Measurements from ENCODE around the gene CLDND1. TPM values are rescaled to one million over a fixed set of nuclear protein-coding genes. Genes with fewer than 3 reads are reported as not detected.
"Not testable (repeated sequence)": the region's sequence is repeated elsewhere in the genome, so short reads cannot be mapped to it uniquely, and the experiment has no call there.

The CLDND1 gene
- 100 to 1,000 TPM; 146 to 207 (median 168) TPM for polyA plus RNA-seq (ENCODE audit: insufficient read length in 4 of 4)

- DNase-seq (ENCODE audit: low read depth in 4 of 4, low spot score in 3 of 4): peak; percentile 86 to 93 (median 92)
These were observed at the start of gene CLDND1 for GRCh38 chr3:98522544-98523281. TSS of gene CLDND1 (minus strand) at chr3:98522902. CDS start at chr3:98521424, 1,478 bp downstream.

DNA sequence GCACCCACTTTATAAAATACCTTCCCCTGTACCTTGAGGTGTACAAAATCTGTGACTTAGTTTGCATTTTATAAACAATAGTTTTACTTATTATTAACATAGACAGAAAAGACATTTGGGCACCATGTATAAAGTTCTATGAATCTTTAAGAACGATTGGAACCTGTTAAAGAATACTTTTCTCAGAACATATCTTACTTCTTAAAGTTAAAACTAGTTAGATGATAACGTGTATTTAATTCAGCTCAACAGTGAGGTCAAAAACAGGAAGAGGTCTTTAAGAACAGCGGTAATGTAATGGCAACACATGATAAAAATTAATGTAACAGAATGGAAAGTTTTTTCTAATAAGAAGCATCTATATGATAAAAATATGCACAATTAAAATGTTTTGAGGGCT lies 45.7 kb upstream of the CLDND1 start:
- no peak for DNase-seq (ENCODE audit: low read depth in 4 of 4, low spot score in 3 of 4)

DNA sequence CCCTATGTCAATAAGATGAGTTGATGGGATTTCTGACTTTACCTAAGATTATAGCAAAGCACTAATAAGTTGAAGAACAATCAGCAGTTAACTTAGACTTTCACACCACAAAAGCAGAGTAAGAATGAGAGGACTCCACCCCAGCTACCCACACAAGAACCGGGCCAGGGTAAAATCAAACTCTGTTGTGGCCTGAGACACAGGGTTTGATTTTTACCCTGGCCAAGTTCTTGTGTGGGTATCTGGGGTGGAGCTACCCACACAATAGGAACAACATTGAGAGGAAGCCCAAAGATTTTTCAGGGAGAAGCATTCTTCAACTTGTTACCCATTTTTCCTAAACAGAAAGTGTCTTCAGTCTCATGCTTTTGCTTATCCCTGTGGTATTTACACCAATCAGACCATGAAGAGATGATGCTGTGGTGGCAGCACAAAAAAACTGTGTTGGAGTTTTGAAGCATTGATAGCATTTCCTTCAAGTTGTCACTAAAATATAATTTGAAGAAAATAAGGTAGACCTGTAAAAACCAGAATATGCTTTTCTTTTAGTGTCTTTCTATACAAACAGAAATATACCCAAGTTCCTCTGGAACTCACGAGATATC lies 45.1 kb upstream of the CLDND1 start:
- DNase-seq (ENCODE audit: low read depth in 4 of 4, low spot score in 3 of 4): no peak

DNA sequence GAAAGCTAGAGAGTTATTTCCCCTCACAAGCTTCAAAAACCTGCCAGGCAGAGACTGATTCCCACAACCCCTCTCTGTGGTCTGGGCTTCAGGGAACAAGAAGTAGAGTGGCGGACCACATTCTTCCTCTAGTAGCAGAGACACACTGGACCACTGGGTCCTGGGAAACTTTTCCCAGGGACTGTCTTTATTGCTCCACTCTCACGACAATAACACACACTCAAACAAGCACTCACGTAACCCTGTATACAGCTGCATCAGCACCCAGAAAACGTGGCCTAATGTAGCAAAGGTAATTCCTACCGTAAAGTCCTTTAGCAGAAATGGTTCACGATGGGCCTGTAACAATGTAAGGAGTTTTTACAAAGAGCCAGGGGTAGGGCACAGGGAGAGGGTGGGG lies 43.1 kb upstream of the CLDND1 start:
- no peak for DNase-seq (ENCODE audit: low read depth in 4 of 4, low spot score in 3 of 4)

- no peak for DNase-seq (ENCODE audit: low read depth in 4 of 4, low spot score in 3 of 4)
These were observed 42.5 kb upstream of the CLDND1 start for GRCh38 chr3:98565237-98565643.

DNA sequence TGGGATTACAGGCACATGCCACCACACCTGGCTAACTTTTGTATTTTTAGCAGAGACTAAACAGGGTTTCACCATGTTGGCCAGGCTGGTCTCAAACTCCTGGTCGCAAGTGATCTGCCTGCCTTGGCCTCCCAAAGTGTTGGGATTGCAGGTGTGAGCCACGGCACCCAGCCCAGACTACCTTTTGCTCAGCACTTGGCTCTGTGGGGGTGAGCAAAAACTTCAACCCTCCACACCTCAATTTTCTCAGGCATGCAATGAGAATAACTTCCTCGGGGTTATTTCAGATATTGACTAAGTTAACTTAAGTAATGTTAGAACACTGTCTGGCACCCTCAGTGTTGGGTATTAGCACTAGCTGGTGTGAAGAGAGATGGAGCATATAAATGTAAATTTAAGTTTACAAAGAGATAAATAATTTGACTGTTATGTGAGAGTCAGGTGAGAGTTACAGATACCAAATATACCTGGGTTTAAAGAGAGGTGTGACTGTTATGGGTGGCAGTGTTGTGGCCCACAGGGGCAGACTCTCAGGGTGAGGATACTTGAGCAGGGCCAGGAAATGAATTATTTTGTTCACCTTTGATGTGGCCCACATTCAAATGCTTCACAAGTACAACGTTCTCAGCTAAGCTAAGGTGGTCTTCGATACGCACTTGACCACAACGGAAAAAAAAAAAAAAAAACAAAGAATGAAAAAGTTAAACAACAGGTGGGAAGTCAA lies 41.7 kb upstream of the CLDND1 start:
- DNase-seq (ENCODE audit: low read depth in 4 of 4, low spot score in 3 of 4): no peak

DNA sequence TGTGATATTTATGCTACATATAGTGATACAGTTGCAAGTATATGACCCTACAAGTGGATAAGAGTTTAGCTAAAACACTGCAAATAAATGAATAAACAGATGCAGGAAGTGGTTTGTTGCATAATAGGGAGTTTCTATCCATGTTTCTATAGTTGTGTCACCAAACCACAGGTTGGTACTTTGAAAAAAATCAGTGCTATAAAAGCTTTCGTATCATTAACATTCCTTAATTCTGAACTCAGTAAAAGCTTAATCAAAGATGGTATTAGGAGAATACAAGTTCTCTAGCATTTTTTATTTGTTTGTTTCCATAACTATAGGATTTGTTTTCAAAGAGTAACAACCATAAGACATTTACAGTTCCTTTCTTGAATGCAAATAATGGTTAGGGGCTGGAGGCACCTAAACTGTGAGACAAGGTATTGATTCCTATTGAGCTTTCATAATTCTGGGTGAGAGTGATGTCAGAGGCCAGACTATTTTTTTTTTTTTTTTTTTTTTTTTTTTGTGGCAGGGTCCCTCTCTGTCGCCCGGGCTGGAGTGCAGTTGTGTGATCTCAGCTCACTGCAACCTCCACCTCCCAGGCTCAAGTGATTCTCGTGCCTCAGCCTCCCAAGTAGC lies 41.1 kb upstream of the CLDND1 start:
- DNase-seq (ENCODE audit: low read depth in 4 of 4, low spot score in 3 of 4): no peak

GRCh38 chr3:98561727-98562521 lies 39.2 kb upstream of the CLDND1 start:
- no peak for DNase-seq (ENCODE audit: low read depth in 4 of 4, low spot score in 3 of 4)

- DNase-seq (ENCODE audit: low read depth in 4 of 4, low spot score in 3 of 4): no peak
These were observed 38.2 kb upstream of the CLDND1 start for GRCh38 chr3:98560911-98561310.

GRCh38 chr3:98559769-98560168 lies 37.1 kb upstream of the CLDND1 start:
- DNase-seq (ENCODE audit: low read depth in 4 of 4, low spot score in 3 of 4): not testable (repeated sequence)

DNA sequence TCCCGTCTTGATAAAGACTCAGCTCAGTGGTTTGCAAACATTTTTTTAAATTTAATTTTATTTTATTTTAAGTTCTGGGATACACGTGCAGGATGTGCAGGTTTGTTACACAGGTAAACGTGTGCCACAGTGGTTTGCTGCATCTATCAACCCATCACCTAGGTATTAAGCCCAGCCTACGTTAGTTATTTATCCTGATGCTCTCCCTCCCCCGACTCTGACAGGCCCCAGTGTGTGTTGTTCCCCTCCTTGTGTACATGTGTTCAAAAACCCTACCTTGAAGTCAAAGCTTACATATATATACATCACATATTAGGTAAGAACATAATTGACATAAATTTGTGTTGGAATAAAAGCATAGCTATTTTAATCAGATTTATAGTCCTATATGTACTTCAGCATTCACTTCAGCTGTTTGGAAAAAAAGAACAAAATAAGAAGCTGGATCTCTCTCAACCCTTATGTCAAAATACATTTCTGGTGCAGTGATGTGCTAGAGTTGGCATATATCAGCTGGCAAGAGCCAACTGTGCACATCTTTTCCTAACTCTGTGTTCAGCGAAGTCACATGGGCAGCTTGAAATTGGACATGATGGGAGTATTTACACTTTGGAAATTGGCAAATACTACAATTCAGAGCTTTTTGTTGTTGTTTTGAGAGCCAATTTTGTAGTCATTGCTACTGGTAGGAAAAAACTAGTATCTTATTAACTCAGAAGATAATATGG lies 35.6 kb upstream of the CLDND1 start:
- no peak for DNase-seq (ENCODE audit: low read depth in 4 of 4, low spot score in 3 of 4)

DNA sequence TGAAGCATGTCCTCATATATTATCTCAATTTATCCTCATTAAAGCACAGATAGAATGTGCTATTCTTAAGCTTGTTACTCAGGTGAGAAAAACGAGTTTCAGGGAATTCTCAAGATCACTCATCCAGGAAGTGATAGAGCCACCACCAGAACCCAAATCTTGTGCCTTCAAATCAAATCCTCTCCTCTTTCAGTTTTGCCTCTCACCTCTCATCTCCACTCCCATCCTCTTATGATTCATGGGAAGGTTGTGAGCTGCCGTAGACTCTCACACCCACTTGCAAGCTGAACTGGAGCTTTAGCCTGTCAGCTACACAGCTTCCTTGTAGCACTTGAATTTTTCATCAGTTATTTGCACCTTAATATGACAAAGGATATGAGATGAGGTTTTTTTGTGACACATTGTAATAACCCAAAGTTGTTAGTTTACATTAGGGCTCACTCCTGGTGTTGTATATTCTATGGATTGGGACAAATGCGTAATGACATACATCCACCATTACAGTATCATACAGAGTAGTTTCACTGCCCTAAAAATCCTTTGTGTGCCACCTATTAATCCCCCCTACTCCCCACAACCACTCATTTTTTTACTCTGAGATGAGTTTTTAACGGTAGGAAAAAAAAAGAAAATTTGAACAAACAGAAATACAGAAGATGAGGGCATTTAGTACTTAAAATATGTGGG lies 34.8 kb upstream of the CLDND1 start:
- DNase-seq (ENCODE audit: low read depth in 4 of 4, low spot score in 3 of 4): no peak

GRCh38 chr3:98556164-98557130 lies 33.7 kb upstream of the CLDND1 start:
- DNase-seq (ENCODE audit: low read depth in 4 of 4, low spot score in 3 of 4): no peak

DNA sequence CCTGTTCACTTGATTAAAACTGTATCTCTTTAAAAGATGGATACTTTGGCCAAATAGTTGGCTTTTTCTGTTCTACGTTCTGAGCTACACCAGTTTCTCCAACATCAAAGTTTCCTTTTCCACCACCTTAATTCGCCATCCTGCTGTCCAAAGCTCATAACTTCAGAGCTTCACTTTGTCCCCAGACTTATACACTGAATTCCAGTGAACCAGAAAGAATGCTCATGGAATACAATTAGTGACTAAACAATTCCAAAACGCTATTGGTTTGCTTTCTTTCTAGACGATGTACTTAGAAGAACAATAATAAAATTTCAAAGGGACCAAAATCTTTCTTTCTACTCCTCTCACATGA lies 32.3 kb upstream of the CLDND1 start:
- DNase-seq (ENCODE audit: low read depth in 4 of 4, low spot score in 3 of 4): no peak

DNA sequence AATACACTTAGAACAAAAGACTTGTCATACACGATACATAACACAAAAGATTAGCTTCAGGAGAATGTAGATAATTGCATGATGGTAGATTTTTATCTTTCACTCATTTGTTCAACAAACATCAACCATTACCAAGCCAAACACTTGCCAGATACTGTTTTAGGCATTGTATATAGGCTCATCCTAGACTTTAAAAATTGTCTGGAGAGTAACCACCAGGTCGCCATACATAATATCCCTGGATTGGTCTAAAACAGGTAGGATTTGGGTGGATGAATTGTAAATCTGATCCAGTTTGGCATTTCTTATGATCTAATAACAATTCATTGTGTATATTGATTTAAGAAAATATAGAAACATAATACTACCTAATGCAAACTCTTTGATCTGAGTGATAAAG lies 31.9 kb upstream of the CLDND1 start:
- DNase-seq (ENCODE audit: low read depth in 4 of 4, low spot score in 3 of 4): no peak

- DNase-seq (ENCODE audit: low read depth in 4 of 4, low spot score in 3 of 4): peak in 1 of 4 donors; percentile 12
These were observed 31.1 kb upstream of the CLDND1 start for GRCh38 chr3:98553753-98554152.

DNA sequence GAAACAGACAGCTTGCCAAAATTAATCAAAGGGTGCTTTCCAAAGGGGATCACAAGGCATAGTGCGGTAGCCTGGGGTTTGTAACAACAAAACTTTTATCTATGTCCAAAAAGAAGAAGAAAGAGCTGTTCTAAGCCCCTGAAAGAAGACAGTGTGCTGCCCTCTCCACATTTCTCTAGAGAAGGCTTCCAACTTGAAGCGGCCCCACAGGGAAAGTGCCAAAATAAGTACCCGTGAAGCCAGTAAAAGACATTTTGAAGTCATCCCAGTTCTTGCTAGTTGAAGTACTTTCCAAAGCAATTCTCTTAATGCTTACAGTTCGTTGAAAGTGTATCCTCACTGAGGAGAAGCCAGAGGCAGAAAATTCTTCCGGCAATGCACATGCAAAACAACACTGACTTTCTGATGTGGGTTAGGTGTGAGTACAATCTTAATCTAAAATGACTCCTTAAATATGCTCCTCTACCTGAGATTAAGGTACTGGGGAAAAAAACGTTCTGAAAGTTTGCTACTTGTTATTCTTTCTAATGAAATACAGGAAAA lies 30.4 kb upstream of the CLDND1 start:
- no peak for DNase-seq (ENCODE audit: low read depth in 4 of 4, low spot score in 3 of 4)
